ENCODE measurements around the gene SLC44A3.
"Not testable (repeated sequence)": the region's sequence is repeated elsewhere in the genome, so short reads cannot be mapped to it uniquely, and the experiment has no call there.

SLC44A3 gene

DNA sequence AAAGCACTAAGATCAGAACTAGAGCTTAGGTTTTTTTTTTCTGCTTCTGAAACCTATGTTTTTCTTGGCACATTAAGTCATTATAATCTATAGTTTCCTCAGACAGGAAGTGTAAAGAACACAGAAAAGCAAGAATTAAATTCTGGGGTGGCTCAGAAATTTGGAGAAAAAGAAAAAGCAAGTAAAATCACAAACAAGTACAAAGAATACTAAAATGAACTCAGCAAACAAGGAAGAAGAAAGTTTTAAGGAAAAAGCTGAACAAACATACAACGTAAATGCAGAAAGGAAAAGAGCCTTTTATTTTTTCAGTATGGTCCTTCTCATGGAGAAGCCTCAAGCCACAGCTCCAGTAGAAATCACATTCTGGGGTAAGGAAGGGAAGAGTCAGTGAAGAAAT lies 115.3 kb downstream of the SLC44A3 start:
- DNase-seq (ENCODE audit: low spot score), result no peak

DNA sequence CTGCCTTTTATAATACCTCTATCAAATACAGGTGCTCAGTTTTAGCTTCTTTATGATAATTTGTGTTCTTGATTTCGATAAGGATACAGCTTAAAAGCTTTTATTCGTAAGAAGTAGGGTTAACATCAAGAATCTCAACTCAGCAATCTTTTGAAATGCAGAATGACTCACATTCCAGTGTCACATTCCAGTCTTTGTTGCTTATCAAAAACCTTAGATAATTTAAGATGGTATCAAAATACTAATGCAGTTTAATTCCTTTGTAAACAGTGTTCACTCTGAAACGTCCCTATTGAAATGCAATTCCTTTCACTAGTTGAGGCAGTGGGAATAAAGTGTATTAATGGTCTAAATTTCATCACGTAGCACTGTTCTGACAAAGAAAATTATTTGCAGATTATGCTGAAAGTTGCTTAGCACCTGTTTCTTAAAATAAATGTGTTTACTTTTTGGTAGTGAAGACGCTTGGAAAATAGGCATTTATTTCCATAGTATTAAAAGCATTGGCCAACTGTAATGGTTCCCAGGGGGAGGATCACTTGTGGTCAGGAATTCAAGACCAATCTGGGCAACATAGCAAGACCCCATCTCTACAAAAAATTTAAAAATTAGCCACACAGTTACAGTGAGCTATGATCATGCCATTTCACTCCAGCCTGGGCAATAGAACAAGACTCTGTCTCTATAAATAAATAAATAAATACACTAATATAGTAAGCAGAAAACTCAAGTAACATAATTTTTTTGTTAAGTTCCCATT lies 116.9 kb downstream of the SLC44A3 start:
- DNase-seq (ENCODE audit: low spot score), result no peak

DNA sequence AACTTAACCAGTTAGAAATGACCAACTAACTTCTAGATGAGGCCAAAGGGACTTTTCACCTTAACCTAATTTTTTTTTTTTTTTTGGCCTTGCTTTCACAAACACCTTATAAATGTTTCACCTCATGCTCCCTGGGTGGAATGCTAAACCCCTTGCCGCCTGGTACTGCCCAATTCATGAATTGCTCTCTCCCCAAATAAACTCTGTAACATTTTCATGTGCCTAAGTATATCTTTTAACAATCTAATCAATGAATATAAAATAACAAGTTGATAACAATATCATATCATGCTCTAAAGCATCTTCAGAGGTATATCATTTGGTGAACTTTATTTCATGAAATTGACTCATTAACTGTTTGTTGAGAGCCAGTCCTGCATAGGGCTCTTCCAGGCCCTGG lies 117.7 kb downstream of the SLC44A3 start:
- DNase-seq (ENCODE audit: low spot score), result no peak

DNA sequence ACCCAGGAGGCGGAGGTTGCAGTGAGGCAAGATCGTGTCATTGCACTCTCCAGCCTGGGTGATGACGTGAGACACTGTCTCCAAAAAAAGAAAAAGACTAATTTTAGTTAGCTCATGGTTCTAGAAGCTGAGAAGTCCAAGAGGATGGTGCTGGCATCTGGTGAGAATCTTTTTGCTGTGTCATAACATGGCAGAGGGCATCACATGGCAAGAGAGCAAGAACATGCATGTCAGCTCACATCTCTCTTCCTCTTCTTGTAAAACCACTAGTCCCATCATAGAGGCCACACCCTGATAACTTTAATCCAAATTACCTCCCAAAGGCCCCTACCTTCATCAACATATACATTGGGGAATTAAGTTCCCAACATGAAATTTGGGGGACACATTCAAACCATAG lies 120.6 kb downstream of the SLC44A3 start:
- no peak for DNase-seq (ENCODE audit: low spot score)

DNA sequence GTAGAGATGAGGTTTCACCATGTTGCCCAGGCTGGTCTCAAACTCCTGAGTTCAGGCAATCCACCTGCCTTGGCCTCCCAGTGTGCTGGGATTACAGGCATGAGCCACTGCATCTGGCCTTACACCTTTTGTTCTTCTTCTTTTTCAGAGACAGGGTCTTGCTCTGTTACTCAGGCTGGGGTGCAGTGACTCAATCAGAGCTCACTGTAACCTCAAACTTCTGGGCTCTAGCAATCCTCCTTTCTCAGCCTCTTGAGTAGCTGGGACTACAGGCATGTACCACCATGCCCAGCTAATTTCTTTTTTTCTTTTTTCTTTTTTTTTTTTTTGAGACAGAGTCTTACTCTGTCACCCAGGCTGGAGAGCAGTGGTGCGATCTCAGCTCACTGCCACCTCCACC lies 121.3 kb downstream of the SLC44A3 start:
- DNase-seq (ENCODE audit: low spot score), result not testable (repeated sequence)

DNA sequence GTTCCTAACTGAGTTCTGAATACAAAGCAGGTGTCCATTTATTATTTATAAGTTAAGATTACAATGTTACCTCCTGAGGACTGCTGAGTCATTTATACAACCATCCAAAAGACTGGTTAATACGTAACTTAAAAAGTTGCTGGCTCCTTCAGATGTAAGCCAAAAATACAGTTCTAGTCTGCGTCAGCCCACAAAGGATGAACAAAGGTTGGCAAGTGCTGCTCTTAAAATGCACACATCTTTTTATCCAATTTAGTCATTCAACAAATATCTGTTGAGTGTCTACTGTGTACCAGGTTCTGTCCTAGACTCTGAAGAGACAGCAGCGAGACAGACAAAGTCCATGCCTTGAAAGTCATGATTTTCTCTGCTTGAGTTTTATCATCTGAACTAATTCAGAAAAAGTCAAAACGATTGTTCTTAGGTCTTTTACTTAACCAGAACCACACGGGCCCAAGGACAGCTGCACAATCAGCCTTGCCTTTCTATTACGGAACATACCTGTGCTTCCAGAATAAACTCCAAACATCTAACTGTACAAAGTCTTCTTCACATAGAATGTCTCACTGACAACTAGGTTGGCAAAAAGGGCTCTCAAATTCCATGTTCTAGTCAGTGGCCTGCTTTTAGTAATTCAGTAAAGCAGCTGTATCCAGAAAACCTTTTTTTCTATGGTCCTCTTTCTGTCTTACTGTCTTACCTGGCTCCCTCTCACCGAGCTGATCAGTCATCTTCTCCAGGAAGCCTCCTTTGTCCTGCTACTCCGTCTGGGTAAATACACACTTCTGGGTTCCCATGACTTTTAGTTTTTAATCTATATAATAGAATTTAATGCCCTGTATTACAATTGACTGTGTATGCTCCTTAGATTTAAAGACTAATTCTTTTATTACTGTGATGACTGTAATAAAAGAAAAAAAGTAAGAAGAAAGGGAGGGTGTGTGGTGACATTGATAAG lies 122.3 kb downstream of the SLC44A3 start:
- DNase-seq (ENCODE audit: low spot score), result no peak

Measured in kidney capillary endothelial cell (primary cell).